Coronary artery (tissue), 2 donors: ENCODE data around the gene ELFN1.
"Not testable (repeated sequence)": the region's sequence is repeated elsewhere in the genome, so short reads cannot be mapped to it uniquely, and the experiment has no call there.

Experiments
- DNase-seq: peaks from one replicate; pipeline ENCODE4 v3.0.0-alpha.2; 2017; ENCODE audit warnings: low spot score
- H3K27ac ChIP-seq, 2 donors: fragments of 200-600 bp; sonication (generic); one replicate each; pipeline ENCODE4 v1.5.1; 2016 to 2019
- H3K4me3 ChIP-seq: fragments of 200-600 bp; sonication (generic); 2 replicates; pipeline ENCODE4 v1.5.1; 2016; ENCODE audit warnings: mild to moderate bottlenecking, moderate library complexity
- TF ChIP-seq, protein P1 (sequence below): fragments of 200-600 bp; sonication (generic); IDR thresholded peaks from one replicate; pipeline ENCODE4 v1.5.1; 2019; ENCODE audit warnings: antibody characterized with exemption

ELFN1 gene

GRCh38 chr7:1717095-1717483 lies 47.0 kb downstream of the ELFN1 start:
- TF ChIP-seq, protein P1, sequence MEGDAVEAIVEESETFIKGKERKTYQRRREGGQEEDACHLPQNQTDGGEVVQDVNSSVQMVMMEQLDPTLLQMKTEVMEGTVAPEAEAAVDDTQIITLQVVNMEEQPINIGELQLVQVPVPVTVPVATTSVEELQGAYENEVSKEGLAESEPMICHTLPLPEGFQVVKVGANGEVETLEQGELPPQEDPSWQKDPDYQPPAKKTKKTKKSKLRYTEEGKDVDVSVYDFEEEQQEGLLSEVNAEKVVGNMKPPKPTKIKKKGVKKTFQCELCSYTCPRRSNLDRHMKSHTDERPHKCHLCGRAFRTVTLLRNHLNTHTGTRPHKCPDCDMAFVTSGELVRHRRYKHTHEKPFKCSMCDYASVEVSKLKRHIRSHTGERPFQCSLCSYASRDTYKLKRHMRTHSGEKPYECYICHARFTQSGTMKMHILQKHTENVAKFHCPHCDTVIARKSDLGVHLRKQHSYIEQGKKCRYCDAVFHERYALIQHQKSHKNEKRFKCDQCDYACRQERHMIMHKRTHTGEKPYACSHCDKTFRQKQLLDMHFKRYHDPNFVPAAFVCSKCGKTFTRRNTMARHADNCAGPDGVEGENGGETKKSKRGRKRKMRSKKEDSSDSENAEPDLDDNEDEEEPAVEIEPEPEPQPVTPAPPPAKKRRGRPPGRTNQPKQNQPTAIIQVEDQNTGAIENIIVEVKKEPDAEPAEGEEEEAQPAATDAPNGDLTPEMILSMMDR: no peak
- H3K27ac ChIP-seq: no peak overlapping the region
- no peak for DNase-seq
- H3K4me3 ChIP-seq: no peak overlapping the region

DNA sequence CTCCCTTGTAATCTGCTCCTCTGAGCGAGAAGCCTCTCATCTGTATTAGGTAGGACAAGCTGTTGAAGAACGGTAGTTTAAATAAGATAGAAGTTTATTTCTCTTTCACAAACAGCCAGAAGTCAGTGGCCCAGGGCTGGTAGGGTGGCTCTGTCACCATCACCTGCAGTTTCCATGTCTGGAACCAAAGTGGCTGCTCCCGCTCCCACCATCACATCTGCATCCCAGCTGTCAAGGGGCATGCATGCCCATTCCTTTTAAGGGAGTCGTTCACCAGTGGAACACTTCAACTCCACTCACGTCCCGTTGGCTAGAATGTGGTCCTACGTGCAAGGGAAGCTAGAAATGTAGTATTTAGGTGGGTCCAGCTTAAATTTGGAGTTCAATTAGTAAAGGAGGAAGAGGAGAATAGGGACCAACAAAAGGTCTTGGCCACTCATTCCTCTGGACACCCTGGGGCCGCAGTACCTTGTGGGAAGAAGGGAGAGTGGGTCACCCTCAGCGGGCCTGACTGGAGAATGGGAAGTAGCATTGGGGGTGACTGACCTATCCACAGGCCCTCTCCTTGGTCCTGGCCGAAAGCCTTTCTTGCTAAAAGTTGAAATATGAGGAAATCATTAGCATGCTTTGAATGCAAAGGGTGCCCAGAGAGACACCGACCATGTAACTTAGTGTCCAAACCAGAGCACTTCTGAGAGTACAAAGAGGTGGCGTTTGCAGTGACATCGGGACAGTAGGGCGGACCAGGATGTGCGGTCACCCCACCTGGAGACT lies 48.0 kb downstream of the ELFN1 start:
- Histone ChIP-seq H3K27ac (no peak overlapping the region), H3K4me3 (no peak overlapping the region)
- TF ChIP-seq, protein P1: no peak
- DNase-seq: no peak

DNA sequence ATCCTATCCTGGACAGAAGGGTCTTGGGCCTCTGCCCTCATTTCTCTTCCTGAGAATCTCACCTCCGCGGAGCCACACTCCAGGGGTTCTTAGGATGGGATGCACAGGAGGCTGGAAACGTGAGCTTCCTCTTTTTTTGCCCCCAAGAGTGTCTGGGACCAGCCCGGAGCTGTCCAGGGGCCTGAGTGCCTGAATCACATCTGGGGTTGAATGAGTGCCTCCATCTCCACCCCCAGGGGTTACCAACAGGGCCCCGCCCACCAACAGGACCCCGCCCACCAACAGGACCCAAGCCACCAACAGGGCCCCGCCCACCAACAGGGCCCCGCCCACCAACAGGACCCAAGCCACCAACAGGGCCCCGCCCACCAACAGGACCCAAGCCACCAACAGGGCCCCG lies 48.8 kb downstream of the ELFN1 start:
- DNase-seq, H3K27ac ChIP-seq, H3K4me3 ChIP-seq: not testable (repeated sequence)

- DNase-seq, H3K27ac ChIP-seq, H3K4me3 ChIP-seq: not testable (repeated sequence)
Measured at GRCh38 chr7:1719256-1719655, 49.2 kb downstream of the ELFN1 start.

- TF ChIP-seq, protein P1: no peak
- no peak overlapping the region for H3K27ac ChIP-seq
- no peak overlapping the region for H3K4me3 ChIP-seq
- DNase-seq: no peak
Measured at GRCh38 chr7:1719913-1720312, 49.8 kb downstream of the ELFN1 start.

DNA sequence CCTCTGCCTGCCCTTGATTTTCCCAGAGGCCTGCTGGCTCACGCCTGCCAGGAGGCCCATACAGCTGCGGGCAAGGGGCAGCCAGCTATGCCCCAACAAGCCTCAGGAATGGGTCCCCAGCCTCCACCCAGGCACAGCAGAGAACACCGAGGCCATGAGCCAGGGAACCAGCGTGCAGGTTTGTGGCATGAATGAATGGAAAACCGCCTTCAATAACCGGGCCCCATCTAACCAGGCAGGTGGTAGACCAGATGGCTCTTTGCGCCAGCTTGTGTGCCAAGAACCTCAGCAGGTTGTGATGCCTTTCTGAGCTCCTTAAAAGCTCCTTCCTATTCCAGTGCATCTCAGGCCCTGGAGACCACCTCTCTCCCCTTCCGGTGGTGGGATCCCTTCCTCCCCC lies 50.2 kb downstream of the ELFN1 start:
- Histone ChIP-seq H3K27ac (no peak overlapping the region), H3K4me3 (no peak overlapping the region)
- TF ChIP-seq, protein P1: no peak
- DNase-seq: no peak

DNA sequence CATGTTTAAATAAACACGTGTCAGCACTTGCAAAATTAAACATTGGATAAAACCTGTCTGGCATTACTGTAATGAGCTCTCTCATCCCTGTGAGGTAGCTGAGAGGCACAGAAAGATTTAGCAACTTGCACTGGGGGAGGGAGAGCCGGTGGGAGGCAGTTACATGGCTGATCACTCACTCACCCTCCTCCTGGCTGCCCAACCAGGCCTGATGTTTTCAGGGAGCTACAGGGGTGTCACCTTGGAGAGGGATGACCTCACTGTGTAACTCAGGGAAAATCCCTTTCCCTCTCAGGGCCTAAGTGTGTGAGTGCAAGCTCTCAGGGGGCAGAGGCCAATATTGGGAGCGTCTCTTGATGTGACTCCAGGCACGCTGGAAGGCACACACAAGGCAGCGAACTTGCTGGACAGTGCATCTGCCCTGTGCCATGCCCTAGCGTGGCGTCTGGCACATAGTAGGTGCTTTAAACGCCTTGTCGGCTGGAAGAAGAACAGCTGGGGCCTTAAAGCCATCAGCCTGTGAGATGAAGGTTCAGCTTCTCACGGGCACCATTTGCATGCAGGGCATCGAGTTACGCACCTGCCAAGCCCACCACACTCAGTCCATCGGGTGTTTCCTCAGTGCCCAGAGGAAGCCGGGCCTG lies 51.1 kb downstream of the ELFN1 start:
- Histone ChIP-seq H3K27ac (no peak overlapping the region), H3K4me3 (no peak overlapping the region)
- TF ChIP-seq, protein P1: no peak
- no peak for DNase-seq

DNA sequence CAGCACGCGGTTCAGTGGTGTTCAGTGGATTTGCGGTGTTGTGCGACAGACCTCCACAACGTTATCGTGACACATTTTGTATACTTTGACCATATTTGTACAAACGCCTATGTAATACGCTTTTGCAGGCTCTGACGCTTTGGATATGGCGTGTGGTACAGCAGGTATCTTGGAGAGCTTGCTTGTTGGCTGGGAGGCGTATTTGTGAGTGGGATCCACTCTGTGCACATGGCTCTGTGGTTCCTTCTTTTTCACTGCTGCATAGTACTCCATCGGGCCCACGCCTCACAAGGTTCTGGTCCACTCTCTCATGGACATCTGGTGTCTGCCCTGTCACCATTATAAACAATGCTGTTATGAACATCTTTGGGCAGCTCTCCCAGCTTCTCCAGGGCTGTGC lies 53.2 kb downstream of the ELFN1 start:
- no peak overlapping the region for H3K27ac ChIP-seq
- TF ChIP-seq, protein P1: no peak
- no peak for DNase-seq
- no peak overlapping the region for H3K4me3 ChIP-seq
